H54 (cell line): ENCODE data around the gene SEH1L.
"Not testable (repeated sequence)": the region's sequence is repeated elsewhere in the genome, so short reads cannot be mapped to it uniquely, and the experiment has no call there.

Source experiments
- DNase-seq: peaks from one replicate; pipeline ENCODE4 v3.0.0; 2011; ENCODE audit warnings: low spot score, mixed read lengths; ENCODE audit not compliant: insufficient read length
- FAIRE-seq: peaks from 3 replicates; lab custom pipeline; 2011; peaks lifted over from hg19 to GRCh38; lab: Jason Lieb, UNC
- POLR2A ChIP-seq: IDR thresholded peaks from 2 replicates; pipeline ENCODE4 v1.6.1; 2011; ENCODE audit warnings: low read depth, mild to moderate bottlenecking, low read length

Gene SEH1L

DNA sequence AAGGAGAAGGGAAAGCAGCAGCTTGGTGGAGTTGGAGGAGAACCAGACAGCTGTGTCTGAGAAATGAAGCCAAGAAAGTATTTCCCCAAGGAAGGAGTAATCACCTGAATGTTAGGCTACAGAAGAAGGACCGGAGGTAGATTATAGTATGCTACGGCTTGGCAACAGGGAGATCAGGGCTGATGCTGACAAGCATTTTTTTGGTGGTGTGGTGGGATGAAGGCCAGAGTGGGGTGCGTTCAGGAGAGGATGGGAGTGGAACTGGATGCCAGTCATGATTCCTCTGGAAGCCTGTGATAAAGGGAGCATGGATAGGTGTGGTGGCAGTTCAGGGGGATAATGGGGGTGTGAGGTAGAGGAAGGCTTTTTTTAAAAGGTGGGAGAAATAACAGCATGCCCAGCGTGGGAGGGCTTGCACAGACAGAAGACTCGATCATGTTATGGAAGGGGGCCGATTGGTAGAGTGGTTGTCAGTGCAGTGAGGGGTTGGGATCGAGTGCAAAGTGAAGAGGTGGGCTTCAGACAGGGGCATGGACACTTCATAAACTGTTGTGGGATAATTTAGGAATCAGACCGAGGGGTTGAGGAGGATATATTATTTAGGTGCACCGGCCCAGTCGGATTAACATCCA is 49.0 kb downstream of the SEH1L start:
- no peak for DNase-seq
- FAIRE-seq, result no peak
- TF ChIP-seq POLR2A, result no peak

- not testable (repeated sequence) for DNase-seq, FAIRE-seq
Measured at GRCh38 chr18:12997330-12997729, 49.5 kb downstream of the SEH1L start.

- TF ChIP-seq POLR2A, result no peak
- peak; percentile 11 for FAIRE-seq
- DNase-seq, result no peak
Measured at GRCh38 chr18:12998332-12999060, 50.7 kb downstream of the SEH1L start.

DNA sequence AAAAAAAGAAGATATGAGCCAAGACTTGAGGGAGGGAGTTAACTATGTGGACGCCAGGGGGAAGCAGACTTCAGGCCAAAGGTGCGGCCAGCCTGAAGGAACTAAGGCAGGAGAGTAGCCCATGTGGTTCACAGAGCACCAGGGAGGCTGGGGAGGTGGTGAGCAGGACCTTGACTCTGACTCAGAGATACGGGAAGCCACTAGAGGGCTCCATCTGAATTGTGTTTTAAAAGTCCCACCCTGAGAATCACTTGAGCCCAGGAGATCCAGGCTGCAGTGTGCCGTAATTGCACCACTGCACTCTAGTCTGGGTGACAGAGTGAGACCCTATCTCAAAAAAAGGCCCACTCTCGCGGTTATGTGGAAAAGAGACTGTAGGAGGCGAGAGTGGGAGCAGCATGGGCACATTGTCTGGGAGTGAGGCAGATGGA is 55.7 kb downstream of the SEH1L start:
- peak; percentile 36 for FAIRE-seq
- no peak for TF ChIP-seq POLR2A
- peak; percentile 30 for DNase-seq

DNA sequence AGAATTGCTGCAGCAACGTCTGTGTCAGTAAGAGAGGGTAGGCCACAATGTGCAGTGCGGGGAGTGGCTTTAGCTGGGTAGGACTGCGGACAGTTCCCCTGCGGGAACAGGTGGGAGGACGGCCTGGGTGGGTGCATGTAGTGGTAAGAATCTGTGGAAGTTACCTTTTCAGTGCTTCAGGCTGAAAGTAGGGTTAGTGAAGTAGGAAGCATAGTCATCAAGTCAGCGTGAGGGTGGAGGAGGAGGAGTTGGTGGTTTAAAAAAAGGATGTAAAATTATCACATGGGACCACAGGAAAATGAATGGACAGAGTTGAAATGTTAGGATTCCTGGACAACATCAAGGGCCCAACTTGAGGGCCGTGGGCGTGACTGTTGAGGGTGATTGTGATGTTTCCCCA is 56.6 kb downstream of the SEH1L start:
- no peak for TF ChIP-seq POLR2A
- DNase-seq (no peak), FAIRE-seq (no peak)

GRCh38 chr18:13005289-13005688 is 57.5 kb downstream of the SEH1L start:
- TF ChIP-seq POLR2A, result no peak
- DNase-seq (no peak), FAIRE-seq (no peak)

GRCh38 chr18:13006531-13007247 is 58.9 kb downstream of the SEH1L start:
- TF ChIP-seq POLR2A, result no peak
- DNase-seq (no peak), FAIRE-seq (no peak)

DNA sequence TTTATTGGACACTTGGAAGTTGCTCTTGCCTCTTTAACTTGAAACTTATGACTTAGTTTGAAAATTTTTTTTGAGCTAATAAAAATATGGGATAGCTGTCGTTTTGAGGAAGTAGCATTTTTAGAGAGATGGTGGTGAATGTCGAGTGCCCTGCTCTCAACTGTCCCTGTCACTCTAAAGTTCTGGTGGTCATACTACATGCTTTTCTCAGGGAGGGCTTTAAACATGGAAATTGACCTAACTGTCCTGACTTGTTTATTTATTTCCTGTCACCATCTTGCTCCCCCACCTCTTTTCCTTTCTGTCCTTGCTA is 59.4 kb downstream of the SEH1L start:
- no peak for DNase-seq
- no peak for TF ChIP-seq POLR2A
- no peak for FAIRE-seq

- no peak for TF ChIP-seq POLR2A
- no peak for FAIRE-seq
- DNase-seq, result no peak
Measured at GRCh38 chr18:13011719-13012118, 63.9 kb downstream of the SEH1L start.

DNA sequence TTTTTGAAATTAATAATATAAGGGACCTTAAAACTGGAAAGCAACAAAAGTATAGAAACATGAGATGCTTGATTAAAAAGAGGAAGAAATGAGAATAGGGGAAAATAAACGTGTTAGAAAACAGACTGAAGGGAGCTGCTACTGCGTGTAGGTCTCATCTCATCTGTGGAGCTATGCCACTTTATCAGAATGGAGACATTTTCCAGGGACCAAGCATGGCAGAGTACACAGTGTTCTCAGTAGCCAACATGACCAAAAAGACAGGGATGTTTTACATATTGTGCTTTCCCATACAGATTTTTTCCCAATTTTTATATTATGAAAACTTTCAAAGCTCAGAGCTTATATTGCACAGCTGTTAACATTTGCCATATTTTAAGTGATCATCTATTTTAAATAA is 66.4 kb downstream of the SEH1L start:
- no peak for DNase-seq
- FAIRE-seq, result no peak
- TF ChIP-seq POLR2A, result no peak

GRCh38 chr18:13014818-13015217 is 67.0 kb downstream of the SEH1L start:
- DNase-seq (no peak), FAIRE-seq (no peak)
- no peak for TF ChIP-seq POLR2A

DNA sequence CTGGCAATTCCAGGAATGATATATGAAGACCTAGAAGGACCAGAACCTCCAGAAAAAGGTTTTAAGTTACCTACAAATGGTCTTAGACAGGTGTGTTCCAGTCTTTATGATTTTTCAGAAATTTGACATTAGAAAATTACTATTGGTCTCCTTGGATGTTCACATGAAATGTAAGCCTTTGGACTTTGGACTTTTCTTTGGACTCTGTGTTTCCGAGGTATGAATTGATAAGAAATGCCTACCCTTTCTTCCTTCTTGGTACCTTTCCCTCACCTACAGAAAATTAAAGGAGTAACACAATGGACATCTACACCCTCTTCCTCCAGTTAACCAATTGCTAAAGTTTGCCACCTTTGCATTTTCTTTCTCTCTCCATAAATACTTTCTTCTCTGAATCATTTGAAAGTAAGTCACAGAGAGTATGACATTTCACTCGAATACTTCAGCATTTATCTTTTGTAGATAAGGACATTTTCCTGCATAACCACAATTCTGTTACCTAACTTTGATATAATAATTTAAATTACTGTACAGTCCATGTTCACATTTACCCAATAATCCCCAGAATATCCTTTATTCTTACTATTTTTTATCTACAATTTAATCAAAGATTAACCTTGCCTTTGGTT is 69.5 kb downstream of the SEH1L start:
- DNase-seq, result no peak

GRCh38 chr18:13018374-13018773 is 70.6 kb downstream of the SEH1L start:
- DNase-seq, result no peak
- TF ChIP-seq POLR2A, result no peak
- no peak for FAIRE-seq

More for the DNA sequence above, 69.5 kb downstream of the SEH1L start:
- no peak for FAIRE-seq
- no peak for TF ChIP-seq POLR2A

DNA sequence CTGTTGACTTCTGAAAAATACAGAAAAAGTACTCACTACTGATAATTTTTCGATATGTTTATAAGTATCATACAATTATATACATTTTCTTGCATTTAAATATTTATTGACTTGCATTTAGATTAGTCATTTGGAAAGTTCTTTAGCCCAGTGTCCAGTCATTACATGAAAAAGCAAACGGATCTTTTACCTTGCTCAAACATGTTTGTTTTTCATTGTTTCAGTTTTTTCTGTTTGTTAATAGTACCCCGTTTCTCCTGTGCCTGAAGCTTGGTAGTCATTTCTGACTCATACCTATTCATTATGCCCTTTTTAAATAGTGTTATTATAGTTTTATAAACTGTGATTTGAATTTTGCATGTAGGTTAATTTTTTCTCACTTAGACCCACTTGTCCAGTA is 71.5 kb downstream of the SEH1L start:
- TF ChIP-seq POLR2A, result no peak
- DNase-seq, result no peak
- FAIRE-seq, result no peak
